Putamen (tissue), 1 donor: Measurements from ENCODE around the gene EHD4.

Experiments used
- DNase-seq: peaks from one replicate; pipeline ENCODE4 v3.0.0-alpha.2; 2016; ENCODE audit warnings: low spot score

The EHD4 gene

DNA sequence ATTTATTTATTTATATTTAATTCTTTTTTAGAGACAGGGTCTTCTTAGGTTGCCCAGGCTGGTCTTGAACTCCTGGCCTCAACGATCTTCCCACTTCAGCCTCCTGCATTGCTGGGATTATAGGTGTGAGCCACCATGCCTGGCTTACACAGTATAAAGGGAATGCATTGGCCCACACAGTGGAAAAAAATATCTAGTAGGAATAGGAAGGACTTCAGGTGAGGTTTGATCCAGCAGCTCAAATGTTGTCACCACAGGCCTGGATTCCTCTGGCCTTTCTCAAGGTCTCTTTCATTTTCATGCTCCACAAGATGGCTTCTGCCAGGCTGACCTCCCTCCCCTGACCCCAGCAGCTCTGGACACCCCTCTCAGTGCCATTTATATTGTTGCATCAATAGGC lies 76.4 kb downstream of the EHD4 start:
- no peak for DNase-seq

GRCh38 chr15:41895491-41895890 lies 76.9 kb downstream of the EHD4 start:
- no peak for DNase-seq

DNA sequence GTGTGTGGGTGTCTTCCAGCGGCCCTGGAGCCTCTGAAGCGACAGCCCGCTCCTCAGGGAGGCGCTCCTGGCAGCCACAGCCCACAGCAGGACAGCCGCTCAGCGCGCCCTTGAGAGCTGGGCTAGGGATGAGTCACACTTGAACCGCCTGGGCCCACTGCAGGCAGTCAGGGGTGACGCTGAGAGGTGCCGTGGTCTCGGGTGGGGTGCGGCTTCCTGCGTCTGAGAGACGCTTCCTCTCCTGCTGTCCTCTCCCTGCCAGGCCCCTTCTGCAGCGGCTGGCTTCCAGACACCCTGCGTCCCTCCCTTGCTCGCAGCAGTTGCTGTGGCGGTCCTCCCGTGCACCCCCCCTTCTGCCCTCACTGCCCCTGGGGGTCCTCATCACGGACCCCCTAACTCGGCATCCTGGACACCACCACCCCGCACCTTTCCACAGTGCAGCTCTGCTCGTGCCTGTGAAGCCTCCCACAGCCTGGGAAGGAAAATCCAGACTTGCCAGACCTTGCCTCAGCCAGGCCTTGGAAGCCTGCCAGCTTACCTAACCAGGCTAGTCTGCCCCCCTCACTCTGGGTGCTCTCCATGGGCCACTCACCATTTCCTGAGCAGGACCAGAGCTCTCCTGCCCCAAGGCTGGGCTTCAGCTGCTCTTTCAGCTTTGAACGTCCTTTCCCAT lies 77.4 kb downstream of the EHD4 start:
- no peak for DNase-seq

DNA sequence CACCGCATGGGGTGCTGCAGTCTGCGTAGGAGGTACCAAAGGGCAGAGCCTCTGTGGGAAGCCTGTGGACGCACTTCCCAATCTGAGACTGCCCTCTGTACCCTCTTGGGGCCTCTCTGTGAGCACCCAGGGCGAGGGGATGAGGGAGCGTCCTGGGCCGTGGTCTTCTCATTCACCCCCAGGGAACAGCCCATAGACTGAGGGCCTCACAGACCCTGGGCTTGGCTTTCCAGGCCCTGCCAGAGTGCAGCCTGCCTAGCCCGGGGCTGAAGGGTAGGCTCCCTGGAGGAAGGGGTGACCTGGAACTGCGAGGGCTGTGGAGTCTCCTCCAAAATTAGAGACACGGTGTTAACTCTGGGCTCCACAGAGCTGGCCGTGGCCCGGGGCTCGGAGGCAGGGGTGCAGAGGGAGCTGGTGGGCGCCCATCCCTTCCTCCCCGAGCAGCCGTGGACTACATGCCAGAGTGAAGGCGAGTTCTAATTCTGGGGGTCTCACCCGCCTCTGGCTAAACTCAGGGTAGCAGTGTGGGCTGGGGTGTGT lies 78.0 kb downstream of the EHD4 start:
- no peak for DNase-seq

DNA sequence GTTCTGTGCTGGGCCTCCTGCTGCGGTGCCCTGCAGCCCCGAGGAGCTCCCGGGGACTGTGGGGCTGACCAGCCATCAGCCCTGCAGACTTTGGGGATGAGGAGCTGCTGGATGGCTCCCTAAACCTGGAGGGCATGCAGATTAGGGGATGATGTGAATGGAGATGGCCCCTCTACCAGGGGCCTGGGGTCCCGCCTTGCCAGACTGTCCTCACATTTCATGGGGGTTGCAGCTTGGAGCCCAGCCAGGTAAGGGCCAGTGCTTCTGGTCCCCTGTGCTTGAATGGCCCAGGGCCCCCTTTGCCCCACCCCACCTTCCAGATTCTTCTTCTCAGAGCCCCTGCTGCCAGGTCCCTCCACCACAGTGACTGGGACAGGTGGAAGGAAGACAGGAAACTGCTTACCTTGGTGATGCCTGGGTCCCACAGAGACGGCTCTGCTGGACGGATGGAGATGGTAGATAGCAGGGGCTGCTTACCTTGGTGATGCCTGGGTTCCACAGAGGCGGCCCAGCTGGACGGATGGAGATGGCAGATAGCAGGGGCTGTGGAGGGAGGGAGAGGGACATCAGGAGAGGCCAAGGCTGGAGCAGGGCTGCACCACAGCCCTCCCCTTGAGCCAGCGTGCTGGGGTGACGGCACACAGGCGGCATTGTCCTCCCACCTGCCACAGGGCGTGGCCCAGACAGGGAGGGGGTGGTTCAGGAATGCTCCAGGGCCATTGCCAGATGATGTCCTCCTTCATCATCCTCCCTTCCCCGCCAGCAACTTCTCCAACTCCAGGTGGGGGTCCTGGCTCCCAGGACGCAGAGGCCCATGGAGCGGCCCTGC lies 78.7 kb downstream of the EHD4 start, which contains the start of gene SPTBN5:
Gene SPTBN5 (minus strand): TSS at position 632 of the 829 bp plus-strand sequence. CDS start 556 bp downstream, at position 76.
- DNase-seq: no peak

DNA sequence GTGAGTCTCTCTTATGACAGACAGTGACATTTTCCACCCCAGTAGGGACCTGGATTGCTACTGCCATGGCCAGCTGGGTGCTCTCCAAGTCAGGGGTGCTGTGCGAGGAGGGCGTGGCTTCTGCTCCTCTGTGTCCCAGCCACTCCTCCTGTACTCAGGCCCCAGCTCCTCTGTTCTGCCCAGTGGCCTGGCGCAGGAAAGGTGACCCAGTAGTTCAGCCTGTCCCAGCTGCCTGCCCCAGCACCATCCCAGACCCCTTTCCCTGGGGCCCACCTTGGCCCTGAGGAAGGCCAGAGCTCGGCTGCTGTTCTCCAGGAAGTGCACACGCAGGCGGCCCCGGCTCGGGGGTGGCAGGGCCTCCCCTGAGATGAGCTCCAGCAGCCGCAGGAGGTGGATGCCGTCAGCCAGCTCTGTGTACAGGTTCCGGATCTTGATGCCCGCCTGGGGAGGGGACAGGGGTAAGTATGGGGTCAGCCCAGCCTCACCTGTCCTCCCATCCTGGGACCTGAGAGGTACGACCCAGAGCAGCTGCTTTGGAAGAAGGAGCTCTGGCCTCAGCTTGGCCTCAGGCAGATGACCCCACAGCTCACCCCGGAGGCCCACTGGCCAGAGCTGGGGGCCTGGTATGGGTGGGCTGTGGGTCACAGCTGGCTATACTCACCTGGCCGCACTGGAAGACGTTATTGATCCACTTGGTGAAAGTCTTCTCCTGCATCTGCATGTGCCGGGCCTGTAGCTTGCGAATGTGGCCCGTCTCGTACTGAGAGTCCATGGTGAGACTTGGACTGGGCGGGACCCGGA lies 79.5 kb downstream of the EHD4 start:
- no peak for DNase-seq

GRCh38 chr15:41891946-41892345 lies 80.4 kb downstream of the EHD4 start:
- DNase-seq: no peak

DNA sequence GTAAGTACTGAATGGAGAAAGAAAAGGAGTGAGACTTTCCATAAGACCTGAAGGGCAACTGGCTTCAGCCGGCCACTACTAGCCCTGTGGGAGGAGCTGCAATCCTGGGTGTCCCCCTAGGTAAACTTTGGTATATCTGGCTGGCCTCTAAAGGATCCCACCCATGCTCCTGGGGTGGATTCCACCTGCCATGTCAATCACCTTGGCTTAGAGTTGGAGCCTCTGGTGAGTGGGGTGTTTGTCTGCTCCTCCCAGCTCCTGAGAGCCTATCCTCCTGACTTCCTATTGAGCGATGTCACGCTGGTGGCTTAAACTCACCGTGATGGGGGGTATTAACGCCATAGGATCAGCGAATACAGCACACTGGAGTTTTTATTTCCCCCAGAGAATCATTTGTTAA lies 81.1 kb downstream of the EHD4 start:
- DNase-seq: no peak

DNA sequence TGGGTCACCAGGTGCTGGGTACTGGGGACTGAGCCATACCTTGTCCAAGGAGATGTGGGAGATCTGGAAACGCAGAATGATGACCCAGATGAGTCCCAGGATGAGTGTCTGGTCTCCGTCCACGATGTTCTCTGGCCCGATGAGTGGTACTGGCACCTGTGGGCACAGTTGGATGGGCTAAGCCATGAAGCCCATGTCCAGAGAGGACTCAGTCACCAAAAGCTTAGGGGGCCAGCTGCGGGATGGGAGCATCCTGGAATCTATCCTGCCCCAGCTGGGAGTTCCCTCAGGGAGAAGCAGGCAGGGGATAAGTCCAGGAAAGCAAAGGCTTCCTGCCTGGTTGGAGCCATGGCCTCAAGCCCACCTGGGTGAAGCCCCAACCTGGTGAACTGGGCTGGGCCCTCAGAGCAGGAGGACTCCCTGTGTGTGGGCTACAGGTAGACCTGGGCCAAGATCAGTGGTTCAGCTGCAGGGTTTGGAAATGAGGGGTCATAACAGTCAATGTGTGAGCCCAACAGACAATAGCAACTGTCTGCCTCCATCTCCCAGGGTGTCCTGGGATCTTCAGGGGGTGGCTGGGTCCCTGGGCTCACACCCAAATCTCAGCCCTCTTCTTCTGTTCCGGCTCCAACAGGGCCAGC lies 82.2 kb downstream of the EHD4 start:
- no peak for DNase-seq

GRCh38 chr15:41888662-41889253 lies 83.6 kb downstream of the EHD4 start:
- DNase-seq: no peak

- no peak for DNase-seq
These were observed 84.5 kb downstream of the EHD4 start for GRCh38 chr15:41887893-41888292.

- DNase-seq: no peak
These were observed 85.2 kb downstream of the EHD4 start for GRCh38 chr15:41887161-41887560.

GRCh38 chr15:41886741-41887140 lies 85.6 kb downstream of the EHD4 start:
- no peak for DNase-seq

DNA sequence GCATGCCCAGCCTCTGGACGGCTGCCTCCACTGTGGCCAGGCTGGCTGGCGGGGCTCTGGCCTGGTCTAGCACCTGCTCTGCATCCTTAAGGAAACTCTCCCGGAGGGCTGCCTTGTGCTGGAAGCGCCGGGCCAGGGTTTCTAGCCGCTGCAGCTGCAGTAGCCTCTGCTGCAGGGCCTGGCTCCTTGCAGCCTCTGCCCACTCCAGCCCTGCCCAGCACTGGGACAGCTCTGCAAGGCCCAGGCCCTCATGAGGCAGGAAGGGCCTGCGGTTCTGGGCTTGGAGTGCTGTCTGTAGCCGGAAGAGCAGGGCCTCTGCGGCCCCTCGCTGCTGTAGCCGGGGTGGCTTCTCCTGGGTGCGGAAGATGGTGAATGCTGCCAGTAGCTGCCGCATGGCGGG lies 86.5 kb downstream of the EHD4 start:
- no peak for DNase-seq

DNA sequence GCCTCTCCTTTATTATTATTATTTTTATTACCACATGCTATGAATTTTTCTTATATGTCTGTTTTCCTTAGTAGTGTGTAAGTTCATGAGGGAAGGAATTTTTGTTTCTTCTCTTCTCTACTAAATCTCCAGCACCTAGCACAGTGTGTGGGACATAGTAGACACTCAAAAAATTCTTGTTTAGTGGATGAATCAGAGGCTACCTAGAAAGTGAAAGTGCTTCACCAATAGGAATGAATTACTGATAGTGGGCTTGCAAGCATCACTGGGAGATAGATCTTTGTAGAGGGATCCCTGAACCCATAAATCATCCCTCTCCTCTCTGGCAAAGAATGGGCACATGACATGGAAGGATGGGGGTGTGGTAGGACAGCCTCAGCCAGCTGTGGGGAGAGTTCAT lies 87.0 kb downstream of the EHD4 start:
- no peak for DNase-seq

- no peak for DNase-seq
These were observed 87.9 kb downstream of the EHD4 start for GRCh38 chr15:41884458-41884857.

DNA sequence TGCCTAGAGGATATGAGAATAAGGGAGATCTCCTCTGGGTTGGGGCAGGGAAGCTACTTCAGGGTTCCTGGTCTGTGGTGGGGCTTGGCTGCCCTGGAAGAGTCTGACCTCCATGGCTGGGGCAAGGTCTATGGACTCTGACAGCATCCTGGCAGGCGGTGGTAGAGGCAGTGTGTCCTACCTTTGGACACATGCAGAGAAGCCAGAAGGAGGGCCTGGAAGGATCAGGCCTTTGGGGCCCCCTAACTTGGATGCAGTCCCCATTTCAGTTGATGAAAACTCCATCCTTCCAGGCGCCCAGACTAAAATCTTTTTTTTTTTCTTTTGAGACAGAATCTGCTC lies 88.9 kb downstream of the EHD4 start:
- no peak for DNase-seq

DNA sequence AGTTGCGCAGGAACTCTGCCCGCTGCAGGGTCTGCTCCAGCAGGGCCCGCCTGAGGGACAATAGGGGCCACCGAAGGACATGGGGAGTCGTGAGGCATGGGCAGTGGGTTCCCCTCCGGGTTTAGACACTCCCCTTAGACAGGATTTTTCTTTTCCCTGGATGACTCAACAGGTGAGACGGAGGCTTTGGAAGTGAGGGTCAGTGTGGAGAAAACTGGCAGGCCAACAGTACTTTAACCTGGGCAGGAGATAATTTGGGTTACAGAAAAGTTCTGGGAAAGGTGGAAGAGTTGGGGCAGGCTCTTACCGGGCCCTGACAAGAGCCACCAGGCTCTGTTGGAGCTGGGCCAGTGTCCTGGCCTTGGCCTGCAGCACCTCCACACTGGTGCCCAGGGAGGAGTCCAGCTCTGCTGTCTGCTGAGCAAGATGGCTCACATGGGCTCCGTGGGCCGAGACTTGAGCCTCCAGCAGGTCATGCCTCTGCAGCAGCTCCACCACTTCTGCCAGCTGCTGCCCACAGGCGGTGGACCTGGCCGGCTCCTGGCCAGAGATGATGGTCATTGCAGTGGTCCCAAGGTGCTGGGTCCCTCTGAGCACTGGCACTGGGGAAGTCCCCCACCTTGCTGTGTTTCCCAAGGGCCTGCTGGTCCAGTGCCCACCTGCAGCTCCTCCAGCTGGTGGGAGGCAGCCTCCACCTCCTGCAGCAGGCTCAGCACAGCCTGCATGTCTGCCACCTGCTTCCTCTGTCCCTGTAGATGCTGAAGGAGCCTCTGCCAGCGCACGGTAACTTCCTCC lies 89.5 kb downstream of the EHD4 start:
- DNase-seq: no peak

DNA sequence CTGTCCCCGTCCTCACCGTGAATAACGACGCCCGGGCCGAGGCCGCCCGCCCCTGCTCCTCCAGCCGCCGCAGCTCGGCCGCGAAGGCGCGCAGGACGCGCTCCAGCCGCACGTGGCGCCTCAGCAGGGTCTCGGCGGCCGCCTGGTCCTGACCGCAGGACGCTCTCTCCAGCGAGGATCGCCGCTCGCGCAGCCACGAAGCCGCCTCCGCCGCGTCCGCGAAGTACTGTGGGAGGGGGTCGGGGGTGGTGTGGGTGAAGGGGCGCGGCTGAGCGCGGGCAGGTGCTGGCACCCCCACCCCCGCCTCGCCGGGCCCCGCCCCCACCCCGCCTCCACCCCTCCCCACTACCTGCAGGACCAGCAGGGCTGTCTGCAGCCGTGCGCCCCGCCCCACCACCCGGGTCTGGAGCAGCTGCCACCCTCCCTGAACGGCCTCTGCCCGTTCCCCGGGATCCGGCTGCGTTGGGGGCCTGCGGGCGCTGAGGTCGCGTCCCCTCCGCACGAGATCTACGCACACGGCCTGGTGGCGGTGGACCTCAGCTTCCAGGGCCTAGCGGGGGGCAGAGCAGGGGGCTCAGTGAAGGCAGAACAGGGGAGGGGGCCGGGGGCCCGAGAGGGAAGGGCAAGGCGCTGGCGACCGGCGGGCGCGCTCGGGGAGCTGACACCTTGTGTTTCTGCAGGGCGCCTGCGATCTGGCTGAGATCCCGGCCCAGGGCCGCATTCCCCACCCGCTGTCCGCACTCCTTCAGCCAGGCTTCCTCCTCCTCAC lies 90.3 kb downstream of the EHD4 start:
- DNase-seq: no peak

DNA sequence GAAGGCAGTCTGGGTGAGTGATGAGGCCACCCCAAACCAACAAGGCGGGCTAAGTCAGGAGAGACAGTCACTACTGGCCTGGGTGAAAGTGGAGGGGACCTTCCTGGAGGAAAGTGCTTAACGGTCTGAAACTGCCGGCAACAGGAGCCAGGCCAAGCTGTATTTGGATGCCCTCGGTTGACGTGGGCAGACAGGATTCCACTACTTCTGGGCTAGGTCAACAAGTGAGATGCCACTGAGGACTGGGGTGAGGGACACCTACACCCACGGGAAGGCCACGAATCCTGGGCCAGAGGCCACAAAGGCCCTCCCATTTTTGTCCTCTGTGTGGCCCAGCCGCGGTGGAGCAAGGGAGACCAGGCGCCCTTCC lies 90.8 kb downstream of the EHD4 start:
- no peak for DNase-seq
